A549 (cell line): ENCODE results near the gene IGFBP2. TPM values are rescaled to one million over a fixed set of nuclear protein-coding genes. Genes with fewer than 3 reads are reported as not detected.

Source experiments
- ATAC-seq, 2 experiments: fragments of 200-7000 bp in 1 of 2; fragments of >200 bp in 1 of 2; cut with Nextera tagmentation in 1 of 2; cut with Tn5 transposase in 1 of 2; 3 replicates each; pipeline versions ENCODE4 v1.8.0 to v1.9.1; 2018 to 2020; ENCODE audit warnings: mild to moderate bottlenecking in 1 of 2, moderate library complexity in 1 of 2
- CTCF ChIA-PET: fragments of 300-600 bp; sonication (Branson Sonifier 250); formaldehyde crosslinking; extraction: SDS; loops from one replicate; lab custom pipeline; 2021; ENCODE audit warnings: antibody characterized with exemption, inconsistent platforms; lab: Yijun Ruan, JAX
- POLR2A ChIA-PET: fragments of 350-600 bp; formaldehyde crosslinking; extraction: SDS; loops from one replicate; lab custom pipeline; 2021; ENCODE audit warnings: antibody characterized with exemption, inconsistent platforms; lab: Yijun Ruan, JAX
- DNase-seq, 2 experiments: peaks; one replicate each; pipeline versions ENCODE4 v3.0.0 to v3.0.0-alpha.2; 2011 to 2016; ENCODE audit warnings: low read depth in 1 of 2, low spot score in 1 of 2
- FAIRE-seq: peaks from 2 replicates; lab custom pipeline; 2011; peaks lifted over from hg19 to GRCh38; lab: Jason Lieb, UNC
- H3K27ac ChIP-seq, 2 experiments: fragments of >200 bp; sonication (Bioruptor Twin); formaldehyde crosslinking; 3 replicates each; pipeline ENCODE4 v1.5.1; 2016 to 2017
- H3K4me1 ChIP-seq: fragments of >200 bp; sonication (Bioruptor Twin); formaldehyde crosslinking; 3 replicates; pipeline ENCODE4 v1.6.1; 2016
- H3K4me2 ChIP-seq: fragments of >200 bp; sonication (Bioruptor Twin); formaldehyde crosslinking; 3 replicates; pipeline ENCODE4 v1.6.1; 2016
- H3K4me3 ChIP-seq: fragments of >200 bp; sonication (Bioruptor Twin); formaldehyde crosslinking; 3 replicates; pipeline ENCODE4 v1.5.1; 2016
- H3K9me3 ChIP-seq: fragments of >200 bp; sonication (Bioruptor Twin); formaldehyde crosslinking; 3 replicates; pipeline ENCODE4 v1.6.1; 2016
- CHD2 ChIP-seq: fragments of 150-350 bp; IDR thresholded peaks from 2 replicates; pipeline ENCODE4 v1.6.1; 2014; ENCODE audit warnings: low read length; ENCODE audit not compliant: partially characterized antibody
- CHD4 ChIP-seq: fragments of 200-600 bp; sonication (generic); IDR thresholded peaks from 2 replicates; pipeline ENCODE4 v1.6.1; 2016; ENCODE audit warnings: antibody characterized with exemption, mild to moderate bottlenecking, borderline replicate concordance
- EHMT2 ChIP-seq: fragments of 200-600 bp; sonication (generic); IDR thresholded peaks from 2 replicates; pipeline ENCODE4 v1.6.1; 2016; ENCODE audit warnings: antibody characterized with exemption, low read depth, mild to moderate bottlenecking, moderate library complexity
- ESRRA ChIP-seq: fragments of 150-350 bp; IDR thresholded peaks from 2 replicates; pipeline ENCODE4 v1.6.1; 2014; ENCODE audit warnings: mild to moderate bottlenecking, low read length, borderline replicate concordance
- FOSL2 ChIP-seq, 2 experiments: fragments of 450-650 bp in 1 of 2; fragments of >200 bp in 1 of 2; sonication (Bioruptor Twin) in 1 of 2; formaldehyde crosslinking; IDR thresholded peaks; 2 replicates each; pipeline versions ENCODE4 v1.5.0 to v1.6.1; 2016 to 2020; ENCODE audit warnings: mild to moderate bottlenecking in 1 of 2, moderate library complexity in 1 of 2
- HOXB13 ChIP-seq: fragments of 250-450 bp; sonication (Bioruptor Pico); IDR thresholded peaks from 2 replicates; pipeline ENCODE4 v1.5.0; 2020; ENCODE audit warnings: low read depth, mild to moderate bottlenecking, moderate library complexity
- HOXB5 ChIP-seq: fragments of 250-450 bp; sonication (Bioruptor Pico); IDR thresholded peaks from 2 replicates; pipeline ENCODE4 v1.5.0; 2020; ENCODE audit warnings: mild to moderate bottlenecking, moderate library complexity
- KDM1A ChIP-seq: fragments of 200-600 bp; sonication (generic); IDR thresholded peaks from 2 replicates; pipeline ENCODE4 v1.6.1; 2016; ENCODE audit warnings: low read depth, mild to moderate bottlenecking
- MAFK ChIP-seq: fragments of 450-650 bp; IDR thresholded peaks from 2 replicates; pipeline ENCODE4 v1.6.1; 2014; ENCODE audit not compliant: partially characterized antibody
- MAZ ChIP-seq: fragments of 150-350 bp; IDR thresholded peaks from 2 replicates; pipeline ENCODE4 v1.6.1; 2014; ENCODE audit warnings: antibody characterized with exemption, low read depth, low read length, borderline replicate concordance
- NFE2L2 ChIP-seq: fragments of 150-350 bp; conservative IDR thresholded peaks from 2 replicates; pipeline ENCODE4 v1.6.1; 2014; ENCODE audit warnings: low read length
- PHF8 ChIP-seq: fragments of 200-600 bp; sonication (generic); IDR thresholded peaks from 2 replicates; pipeline ENCODE4 v1.6.1; 2016; ENCODE audit warnings: low read depth, mild to moderate bottlenecking, antibody characterized with exemption, moderate library complexity, borderline replicate concordance
- POLR2A ChIP-seq: IDR thresholded peaks from 2 replicates; pipeline ENCODE4 v1.6.1; 2012; ENCODE audit warnings: mild to moderate bottlenecking, low read length
- POLR2AphosphoS2 ChIP-seq: conservative IDR thresholded peaks from 2 replicates; pipeline ENCODE4 v1.6.1; 2012; ENCODE audit warnings: low read length, improper control_type of control experiment, inconsistent platforms
- RARB ChIP-seq: fragments of 250-450 bp; sonication (Bioruptor Pico); IDR thresholded peaks from 2 replicates; pipeline ENCODE4 v1.8.0; 2021; ENCODE audit warnings: mild to moderate bottlenecking, moderate library complexity
- RNF2 ChIP-seq: fragments of 200-600 bp; sonication (generic); IDR thresholded peaks from 2 replicates; pipeline ENCODE4 v1.6.1; 2016; ENCODE audit warnings: low read depth, mild to moderate bottlenecking, antibody characterized with exemption, moderate library complexity, borderline replicate concordance
- SMC3 ChIP-seq: fragments of >200 bp; sonication (Bioruptor Twin); formaldehyde crosslinking; IDR thresholded peaks from 3 replicates; pipeline ENCODE4 v1.6.1; 2018; ENCODE audit warnings: inconsistent platforms
- ZNF302 ChIP-seq: fragments of 250-450 bp; sonication (Bioruptor Pico); IDR thresholded peaks from 2 replicates; pipeline ENCODE4 v1.9.0; 2021; ENCODE audit warnings: inconsistent platforms, mild to moderate bottlenecking, moderate library complexity
- ZSCAN20 ChIP-seq: fragments of 250-450 bp; sonication (Bioruptor Pico); IDR thresholded peaks from 2 replicates; pipeline ENCODE4 v1.8.0; 2022; ENCODE audit warnings: mild to moderate bottlenecking, moderate library complexity
- WGBS: methylation state at CpG from one replicate; pipeline ENCODE4 v1.1.6; 2017; ENCODE audit errors: missing lambda C conversion rate; 5-methylcytosine and 5-hydroxymethylcytosine counted together
- polyA plus RNA-seq, 4 experiments: library from polyadenylated mRNA; depleted of rRNA in 3 of 4; stranded (reverse); fragments of >200 nt; fragmentation: RNase III in 1 of 4; extraction: RNeasy Plus Mini Kit Qiagen cat#74134 plus additional on column Dnase treatment in 1 of 4; gene quantifications; 2 replicates in 3 of 4; 3 replicates in 1 of 4; pipeline ENCODE4 v1.2.3, GENCODE V29; 2011 to 2017
- TF ChIP-seq, protein P1 (sequence below): fragments of 250-450 bp; sonication (Bioruptor Pico); IDR thresholded peaks from 2 replicates; pipeline ENCODE4 v1.5.0; 2021; ENCODE audit warnings: mild to moderate bottlenecking, moderate library complexity, borderline replicate concordance
- TF ChIP-seq, protein P2 (sequence below): fragments of 250-450 bp; sonication (Bioruptor Pico); IDR thresholded peaks from 2 replicates; pipeline ENCODE4 v1.5.0; 2020; ENCODE audit warnings: low read depth, mild to moderate bottlenecking, moderate library complexity
- TF ChIP-seq, protein P3 (sequence below): fragments of 200-600 bp; sonication (generic); IDR thresholded peaks from 2 replicates; pipeline ENCODE4 v1.6.1; 2016; ENCODE audit warnings: antibody characterized with exemption, mild to moderate bottlenecking, moderate library complexity

IGFBP2 gene
- polyA plus RNA-seq, 2 of the 4 experiments (the other 2 are of a cell fraction): 26.1 to 34.9 TPM

DNA sequence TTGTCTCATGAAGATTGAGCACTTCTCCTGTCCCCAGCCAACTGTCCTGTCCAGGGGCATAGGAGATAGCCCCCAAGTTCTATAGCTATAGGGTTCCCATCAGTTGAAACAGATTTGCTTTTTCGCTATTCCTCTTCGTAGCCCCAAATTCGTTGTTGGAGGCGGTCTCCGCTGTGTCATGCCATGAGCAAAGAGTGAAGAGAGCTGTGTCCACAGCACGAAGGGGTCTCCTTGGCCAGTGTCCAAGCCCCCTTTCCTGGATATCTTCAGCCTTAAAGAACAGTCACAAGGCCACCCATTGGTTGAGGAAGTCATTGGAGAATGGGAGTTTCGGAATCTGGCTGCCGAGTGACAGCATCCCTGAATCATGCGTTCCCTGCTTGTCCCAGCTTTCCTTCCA is 41.2 kb downstream of the IGFBP2 start:
- POLR2A ChIA-PET: interaction anchor here (0.5 kb wide), 1 partner anchor 45 kb away, joined by 3 read pairs; no protein-coding TSS in a partner anchor
- no peak for DNase-seq

GRCh38 chr2:216676630-216677029 is 43.4 kb downstream of the IGFBP2 start:
- FAIRE-seq (no peak), ATAC-seq (no peak), DNase-seq (no peak)
- no peak overlapping the region for H3K4me2 ChIP-seq
- TF ChIP-seq ZNF302 (CRISPR knock-in tag) (no peak), PHF8 (no peak), POLR2A (no peak), NFE2L2 (no peak), FOSL2 (IDR thresholded peaks at IDR 0.05) (no peak), FOSL2 (CRISPR knock-in tag; IDR thresholded peaks at IDR 0.05) (no peak), RNF2 (no peak), ESRRA (no peak)
- TF ChIP-seq, protein P1, sequence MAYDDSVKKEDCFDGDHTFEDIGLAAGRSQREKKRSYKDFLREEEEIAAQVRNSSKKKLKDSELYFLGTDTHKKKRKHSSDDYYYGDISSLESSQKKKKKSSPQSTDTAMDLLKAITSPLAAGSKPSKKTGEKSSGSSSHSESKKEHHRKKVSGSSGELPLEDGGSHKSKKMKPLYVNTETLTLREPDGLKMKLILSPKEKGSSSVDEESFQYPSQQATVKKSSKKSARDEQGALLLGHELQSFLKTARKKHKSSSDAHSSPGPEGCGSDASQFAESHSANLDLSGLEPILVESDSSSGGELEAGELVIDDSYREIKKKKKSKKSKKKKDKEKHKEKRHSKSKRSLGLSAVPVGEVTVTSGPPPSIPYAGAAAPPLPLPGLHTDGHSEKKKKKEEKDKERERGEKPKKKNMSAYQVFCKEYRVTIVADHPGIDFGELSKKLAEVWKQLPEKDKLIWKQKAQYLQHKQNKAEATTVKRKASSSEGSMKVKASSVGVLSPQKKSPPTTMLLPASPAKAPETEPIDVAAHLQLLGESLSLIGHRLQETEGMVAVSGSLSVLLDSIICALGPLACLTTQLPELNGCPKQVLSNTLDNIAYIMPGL (CRISPR knock-in tag): no peak
- H3K4me3 ChIP-seq: no peak overlapping the region
- ChIA-PET CTCF (interaction anchor here (0.7 to 5.6 kb wide), 4 partner anchors 9 to 1037 kb away, joined by 3 to 29 read pairs (median 5); no protein-coding TSS in a partner anchor), POLR2A (interaction anchor here (0.7 kb wide), 1 partner anchor 15 kb away, joined by 3 read pairs; no protein-coding TSS in a partner anchor)
- 59% methylated on average over 16 of the region's 17 CpGs for WGBS
- H3K4me1 ChIP-seq: no peaks in the 10 kb centered on the region
- H3K27ac ChIP-seq: no peak overlapping the region
- H3K9me3 ChIP-seq: no peaks in the 10 kb centered on the region

More for the DNA sequence above, 41.2 kb downstream of the IGFBP2 start:
- TF ChIP-seq MAZ (no peak), MAFK (peak; percentile 0)
- TF ChIP-seq, all 56 proteins: peak for 1
- ATAC-seq (no peak), FAIRE-seq (no peak)
- CTCF ChIA-PET: interaction anchor here (0.8 to 5.6 kb wide), 3 partner anchors 8 to 1039 kb away, joined by 3 to 29 read pairs (median 10); no protein-coding TSS in a partner anchor
- Histone ChIP-seq H3K4me2 (no peak overlapping the region), H3K4me3 (no peak overlapping the region), H3K9me3 (no peaks in the 10 kb centered on the region), H3K4me1 (no peaks in the 10 kb centered on the region), H3K27ac (no peak overlapping the region)
- WGBS: 79% methylated on average over 9 of the region's 9 CpGs

GRCh38 chr2:216677439-216678097 is 44.3 kb downstream of the IGFBP2 start:
- H3K27ac ChIP-seq: no peak overlapping the region
- no peak overlapping the region for H3K4me3 ChIP-seq
- FAIRE-seq: no peak
- ChIA-PET CTCF (interaction anchor here (1.3 to 5.6 kb wide), 2 partner anchors 11 to 1036 kb away, joined by 4 to 29 read pairs; no protein-coding TSS in a partner anchor), POLR2A (no interaction called here)
- no peak overlapping the region for H3K4me2 ChIP-seq
- H3K4me1 ChIP-seq: peaks cover 5% of the 10 kb centered on the region; the same call in 1 of the 3 replicates
- no peak for ATAC-seq
- no peaks in the 10 kb centered on the region for H3K9me3 ChIP-seq
- 83% methylated on average over 7 of the region's 9 CpGs for WGBS
- TF ChIP-seq CHD4: no peak
- TF ChIP-seq SMC3: no peak
- TF ChIP-seq, protein P2, sequence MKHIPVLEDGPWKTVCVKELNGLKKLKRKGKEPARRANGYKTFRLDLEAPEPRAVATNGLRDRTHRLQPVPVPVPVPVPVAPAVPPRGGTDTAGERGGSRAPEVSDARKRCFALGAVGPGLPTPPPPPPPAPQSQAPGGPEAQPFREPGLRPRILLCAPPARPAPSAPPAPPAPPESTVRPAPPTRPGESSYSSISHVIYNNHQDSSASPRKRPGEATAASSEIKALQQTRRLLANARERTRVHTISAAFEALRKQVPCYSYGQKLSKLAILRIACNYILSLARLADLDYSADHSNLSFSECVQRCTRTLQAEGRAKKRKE: no peak
- no peak for TF ChIP-seq HOXB5 (CRISPR knock-in tag)
- TF ChIP-seq, protein P3, sequence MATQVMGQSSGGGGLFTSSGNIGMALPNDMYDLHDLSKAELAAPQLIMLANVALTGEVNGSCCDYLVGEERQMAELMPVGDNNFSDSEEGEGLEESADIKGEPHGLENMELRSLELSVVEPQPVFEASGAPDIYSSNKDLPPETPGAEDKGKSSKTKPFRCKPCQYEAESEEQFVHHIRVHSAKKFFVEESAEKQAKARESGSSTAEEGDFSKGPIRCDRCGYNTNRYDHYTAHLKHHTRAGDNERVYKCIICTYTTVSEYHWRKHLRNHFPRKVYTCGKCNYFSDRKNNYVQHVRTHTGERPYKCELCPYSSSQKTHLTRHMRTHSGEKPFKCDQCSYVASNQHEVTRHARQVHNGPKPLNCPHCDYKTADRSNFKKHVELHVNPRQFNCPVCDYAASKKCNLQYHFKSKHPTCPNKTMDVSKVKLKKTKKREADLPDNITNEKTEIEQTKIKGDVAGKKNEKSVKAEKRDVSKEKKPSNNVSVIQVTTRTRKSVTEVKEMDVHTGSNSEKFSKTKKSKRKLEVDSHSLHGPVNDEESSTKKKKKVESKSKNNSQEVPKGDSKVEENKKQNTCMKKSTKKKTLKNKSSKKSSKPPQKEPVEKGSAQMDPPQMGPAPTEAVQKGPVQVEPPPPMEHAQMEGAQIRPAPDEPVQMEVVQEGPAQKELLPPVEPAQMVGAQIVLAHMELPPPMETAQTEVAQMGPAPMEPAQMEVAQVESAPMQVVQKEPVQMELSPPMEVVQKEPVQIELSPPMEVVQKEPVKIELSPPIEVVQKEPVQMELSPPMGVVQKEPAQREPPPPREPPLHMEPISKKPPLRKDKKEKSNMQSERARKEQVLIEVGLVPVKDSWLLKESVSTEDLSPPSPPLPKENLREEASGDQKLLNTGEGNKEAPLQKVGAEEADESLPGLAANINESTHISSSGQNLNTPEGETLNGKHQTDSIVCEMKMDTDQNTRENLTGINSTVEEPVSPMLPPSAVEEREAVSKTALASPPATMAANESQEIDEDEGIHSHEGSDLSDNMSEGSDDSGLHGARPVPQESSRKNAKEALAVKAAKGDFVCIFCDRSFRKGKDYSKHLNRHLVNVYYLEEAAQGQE: no peak
- TF ChIP-seq EHMT2: no peak
- TF ChIP-seq RARB (CRISPR knock-in tag): no peak
- no peak for TF ChIP-seq ZSCAN20 (CRISPR knock-in tag)
- no peak for TF ChIP-seq HOXB13 (CRISPR knock-in tag)
- TF ChIP-seq CHD2: no peak
- TF ChIP-seq POLR2AphosphoS2: no peak
- no peak for TF ChIP-seq KDM1A
- TF ChIP-seq, all 56 proteins: peak for 0
- no peak for DNase-seq
